ENCODE results near the gene IYD. TPM values are rescaled to one million over a fixed set of nuclear protein-coding genes. Genes with fewer than 3 reads are reported as not detected.
"Not testable (repeated sequence)": the region's sequence is repeated elsewhere in the genome, so short reads cannot be mapped to it uniquely, and the experiment has no call there.

The IYD gene
- total and polyA plus RNA-seq, 4 donors, result 0.26 to 1.9 (median 0.77) TPM

DNA sequence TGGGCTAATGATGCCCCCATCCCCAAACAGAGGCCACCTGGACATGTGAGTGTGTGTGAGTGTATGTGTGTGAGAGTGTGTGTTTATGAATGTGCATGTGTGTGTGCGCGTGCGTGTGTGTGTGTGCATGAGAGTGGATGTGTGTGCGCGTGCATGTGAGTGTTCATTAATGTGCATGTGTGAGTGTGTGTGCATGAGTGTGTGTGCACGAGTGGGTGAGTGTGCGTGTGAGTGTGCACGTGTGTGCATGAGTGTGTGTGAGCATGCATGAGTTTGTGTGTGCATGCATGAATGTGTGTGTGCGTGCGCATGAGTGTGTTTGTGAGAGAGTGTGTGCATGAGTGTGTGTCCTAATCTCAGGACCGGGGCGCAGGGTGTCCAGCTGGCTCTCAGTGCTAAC, 1.3 kb downstream of the IYD start:
- Histone ChIP-seq H3K27ac (ENCODE audit: low read depth in 1 of 2, low read length in 1 of 2) (no peak overlapping the region), H3K36me3 (ENCODE audit: control insufficient read depth in 4 of 4, insufficient read depth in 4 of 4, low read length in 4 of 4) (no peaks in the 10 kb centered on the region), H3K9me3 (ENCODE audit: control insufficient read depth in 4 of 4, insufficient read depth in 3 of 4, low read length in 3 of 4) (no peaks in the 10 kb centered on the region), H3K4me3 (no peak overlapping the region), H3K27me3 (ENCODE audit: control insufficient read depth in 3 of 3, insufficient read depth in 3 of 3, low read length in 2 of 3) (no peaks in the 10 kb centered on the region), H3K9ac (ENCODE audit: insufficient read depth in 1 of 2, low read length in 2 of 2) (no peak overlapping the region), H3K4me1 (ENCODE audit: control insufficient read depth in 5 of 5, insufficient read depth in 5 of 5, low read length in 5 of 5) (peaks cover 0 to 9% (median 2%) of the 10 kb centered on the region in 5 donors)
- ATAC-seq (ENCODE audit: insufficient read depth, low FRiP score) (no peak), DNase-seq (no peak)
- WGBS, 2 donors, result 84 to 90% methylated on average over 12 of the region's 12 CpGs
- TF ChIP-seq, protein P1, sequence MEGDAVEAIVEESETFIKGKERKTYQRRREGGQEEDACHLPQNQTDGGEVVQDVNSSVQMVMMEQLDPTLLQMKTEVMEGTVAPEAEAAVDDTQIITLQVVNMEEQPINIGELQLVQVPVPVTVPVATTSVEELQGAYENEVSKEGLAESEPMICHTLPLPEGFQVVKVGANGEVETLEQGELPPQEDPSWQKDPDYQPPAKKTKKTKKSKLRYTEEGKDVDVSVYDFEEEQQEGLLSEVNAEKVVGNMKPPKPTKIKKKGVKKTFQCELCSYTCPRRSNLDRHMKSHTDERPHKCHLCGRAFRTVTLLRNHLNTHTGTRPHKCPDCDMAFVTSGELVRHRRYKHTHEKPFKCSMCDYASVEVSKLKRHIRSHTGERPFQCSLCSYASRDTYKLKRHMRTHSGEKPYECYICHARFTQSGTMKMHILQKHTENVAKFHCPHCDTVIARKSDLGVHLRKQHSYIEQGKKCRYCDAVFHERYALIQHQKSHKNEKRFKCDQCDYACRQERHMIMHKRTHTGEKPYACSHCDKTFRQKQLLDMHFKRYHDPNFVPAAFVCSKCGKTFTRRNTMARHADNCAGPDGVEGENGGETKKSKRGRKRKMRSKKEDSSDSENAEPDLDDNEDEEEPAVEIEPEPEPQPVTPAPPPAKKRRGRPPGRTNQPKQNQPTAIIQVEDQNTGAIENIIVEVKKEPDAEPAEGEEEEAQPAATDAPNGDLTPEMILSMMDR (IDR thresholded peaks at IDR 0.05; ENCODE audit: control extremely low read depth, extremely low read depth), result no peak

DNA sequence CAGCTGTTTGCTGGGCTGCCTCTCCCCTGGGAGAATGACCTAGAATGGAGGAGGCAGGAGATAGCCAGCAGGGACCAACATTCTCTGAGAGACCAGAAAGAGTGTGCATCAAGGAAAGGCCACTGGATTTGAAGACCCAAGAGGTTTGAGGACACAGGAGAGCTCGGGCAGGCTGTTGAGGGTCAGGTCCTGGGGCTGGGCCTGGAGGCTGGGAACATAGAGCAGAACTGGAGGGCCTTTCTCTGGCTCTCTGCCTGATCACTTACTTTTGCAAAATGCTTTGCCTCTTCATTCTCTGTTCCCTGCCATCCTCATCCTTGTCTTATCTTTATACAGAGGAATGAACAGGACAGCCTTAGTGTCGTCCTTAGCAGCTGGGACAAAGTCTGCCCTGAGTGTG, 2.5 kb downstream of the IYD start:
- H3K9me3 ChIP-seq (ENCODE audit: control insufficient read depth in 4 of 4, insufficient read depth in 3 of 4, low read length in 3 of 4), result no peaks in the 10 kb centered on the region
- DNase-seq, result no peak
- no peak for ATAC-seq (ENCODE audit: insufficient read depth, low FRiP score)
- WGBS, 2 donors, result 69 to 79% methylated on average over 2 of the region's 2 CpGs
- H3K36me3 ChIP-seq (ENCODE audit: control insufficient read depth in 4 of 4, insufficient read depth in 4 of 4, low read length in 4 of 4), result no peaks in the 10 kb centered on the region
- H3K4me1 ChIP-seq (ENCODE audit: control insufficient read depth in 5 of 5, insufficient read depth in 5 of 5, low read length in 5 of 5), result peaks cover 0 to 9% (median 2%) of the 10 kb centered on the region in 5 donors
- no peak overlapping the region for H3K9ac ChIP-seq (ENCODE audit: insufficient read depth in 1 of 2, low read length in 2 of 2)
- no peak overlapping the region for H3K27ac ChIP-seq (ENCODE audit: low read depth in 1 of 2, low read length in 1 of 2)
- TF ChIP-seq, protein P1 (IDR thresholded peaks at IDR 0.05; ENCODE audit: control extremely low read depth, extremely low read depth), result no peak
- H3K4me3 ChIP-seq, result no peak overlapping the region
- no peaks in the 10 kb centered on the region for H3K27me3 ChIP-seq (ENCODE audit: control insufficient read depth in 3 of 3, insufficient read depth in 3 of 3, low read length in 2 of 3)

DNA sequence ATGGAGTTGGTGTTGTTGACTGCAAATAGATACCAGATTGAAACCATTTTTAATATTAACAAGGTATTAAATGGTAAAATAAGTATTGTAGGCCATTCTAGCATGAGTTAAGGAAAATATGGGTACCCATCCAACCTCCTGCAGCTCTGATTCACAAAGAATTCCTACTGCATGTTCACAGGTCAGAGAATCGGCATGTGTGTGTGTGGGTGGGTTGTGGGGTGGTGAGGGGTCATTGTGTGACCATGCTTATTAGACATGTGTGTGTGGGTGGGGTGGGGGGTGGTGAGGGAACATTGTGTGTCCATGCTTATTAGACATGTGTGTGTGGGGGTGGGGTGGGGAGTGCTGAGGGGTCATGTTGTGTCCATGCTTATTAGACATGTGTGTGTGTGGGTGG, 3.2 kb downstream of the IYD start:
- DNase-seq (no peak), ATAC-seq (ENCODE audit: insufficient read depth, low FRiP score) (no peak)
- Histone ChIP-seq H3K4me3 (no peak overlapping the region), H3K9ac (ENCODE audit: insufficient read depth in 1 of 2, low read length in 2 of 2) (no peak overlapping the region), H3K27ac (ENCODE audit: low read depth in 1 of 2, low read length in 1 of 2) (no peak overlapping the region), H3K27me3 (ENCODE audit: control insufficient read depth in 3 of 3, insufficient read depth in 3 of 3, low read length in 2 of 3) (no peaks in the 10 kb centered on the region), H3K4me1 (ENCODE audit: control insufficient read depth in 5 of 5, insufficient read depth in 5 of 5, low read length in 5 of 5) (peaks cover 0 to 10% (median 2%) of the 10 kb centered on the region in 5 donors), H3K9me3 (ENCODE audit: control insufficient read depth in 4 of 4, insufficient read depth in 3 of 4, low read length in 3 of 4) (no peaks in the 10 kb centered on the region), H3K36me3 (ENCODE audit: control insufficient read depth in 4 of 4, insufficient read depth in 4 of 4, low read length in 4 of 4) (no peaks in the 10 kb centered on the region)
- 87 to 92% methylated on average over 1 of the region's 1 CpG for WGBS, 2 donors
- TF ChIP-seq, protein P1 (IDR thresholded peaks at IDR 0.05; ENCODE audit: control extremely low read depth, extremely low read depth), result no peak

DNA sequence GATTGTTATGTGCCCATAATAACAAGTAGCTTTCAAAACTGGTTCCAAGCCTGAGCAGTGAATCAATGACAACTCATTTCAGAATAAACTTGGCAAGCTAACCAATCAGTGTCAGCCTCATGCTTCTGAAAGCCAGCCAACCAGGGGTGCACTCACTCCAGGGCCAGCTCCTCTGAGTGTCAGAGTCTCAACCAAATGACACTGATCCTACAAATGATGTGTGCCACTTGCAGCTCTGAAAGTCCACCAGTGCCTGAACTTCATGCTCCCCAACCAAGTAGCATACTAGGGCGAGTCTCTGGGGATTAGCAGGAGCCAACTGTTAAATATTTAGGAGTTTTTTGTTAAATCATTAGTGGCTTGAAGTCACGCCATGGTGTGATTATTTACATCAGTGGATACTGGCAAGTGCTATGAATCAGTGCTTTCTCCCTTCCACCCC, 4.5 kb downstream of the IYD start:
- no peaks in the 10 kb centered on the region for H3K36me3 ChIP-seq (ENCODE audit: control insufficient read depth in 4 of 4, insufficient read depth in 4 of 4, low read length in 4 of 4)
- peak overlapping the region in 1 of 2 donors; percentile 51 for H3K27ac ChIP-seq (ENCODE audit: low read depth in 1 of 2, low read length in 1 of 2)
- H3K9ac ChIP-seq (ENCODE audit: insufficient read depth in 1 of 2, low read length in 2 of 2), result no peak overlapping the region
- H3K4me3 ChIP-seq, result no peak overlapping the region
- DNase-seq (peak; percentile 40 to 55 (median 51)), ATAC-seq (ENCODE audit: insufficient read depth, low FRiP score) (no peak)
- WGBS, 2 donors, result 69 to 79% methylated on average over 2 of the region's 2 CpGs
- no peaks in the 10 kb centered on the region for H3K9me3 ChIP-seq (ENCODE audit: control insufficient read depth in 4 of 4, insufficient read depth in 3 of 4, low read length in 3 of 4)
- H3K27me3 ChIP-seq (ENCODE audit: control insufficient read depth in 3 of 3, insufficient read depth in 3 of 3, low read length in 2 of 3), result no peaks in the 10 kb centered on the region
- TF ChIP-seq, protein P1 (IDR thresholded peaks at IDR 0.05; ENCODE audit: control extremely low read depth, extremely low read depth), result no peak
- H3K4me1 ChIP-seq (ENCODE audit: control insufficient read depth in 5 of 5, insufficient read depth in 5 of 5, low read length in 5 of 5), result peaks cover 0 to 16% (median 2%) of the 10 kb centered on the region in 5 donors

DNA sequence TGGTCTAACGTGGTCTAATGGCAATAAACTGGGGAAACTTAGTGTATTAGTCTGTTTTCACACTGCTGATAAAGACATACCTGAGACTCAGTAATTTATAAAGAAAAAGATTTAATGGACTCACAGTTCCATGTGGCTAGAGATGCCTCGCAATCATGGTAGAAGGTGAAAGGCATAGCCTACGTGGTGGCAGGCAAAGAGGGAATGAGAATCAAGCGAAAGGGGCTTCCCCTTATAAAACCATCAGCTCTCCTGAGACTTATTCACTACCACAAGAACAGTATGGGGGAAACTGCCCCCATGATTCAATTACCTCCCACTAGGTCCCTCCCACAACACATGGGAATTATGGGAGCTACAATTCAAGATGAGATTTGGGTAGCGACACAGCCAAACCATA, 5.5 kb downstream of the IYD start:
- peaks cover 0 to 16% (median 4%) of the 10 kb centered on the region in 5 donors for H3K4me1 ChIP-seq (ENCODE audit: control insufficient read depth in 5 of 5, insufficient read depth in 5 of 5, low read length in 5 of 5)
- H3K4me3 ChIP-seq; H3K36me3 ChIP-seq (ENCODE audit: control insufficient read depth in 4 of 4, insufficient read depth in 4 of 4, low read length in 4 of 4); ATAC-seq (ENCODE audit: insufficient read depth, low FRiP score); H3K9ac ChIP-seq (ENCODE audit: insufficient read depth in 1 of 2, low read length in 2 of 2); H3K27me3 ChIP-seq (ENCODE audit: control insufficient read depth in 3 of 3, insufficient read depth in 3 of 3, low read length in 2 of 3); H3K27ac ChIP-seq (ENCODE audit: low read depth in 1 of 2, low read length in 1 of 2); DNase-seq; H3K9me3 ChIP-seq (ENCODE audit: control insufficient read depth in 4 of 4, insufficient read depth in 3 of 4, low read length in 3 of 4): not testable (repeated sequence)
- 56 to 84% methylated on average over 5 of the region's 5 CpGs for WGBS, 2 donors

Measured in lung (tissue), 12 donors.